Mucosa of descending colon (tissue), 3 donors: ENCODE data around the gene DHRS7B. TPM values are rescaled to one million over a fixed set of nuclear protein-coding genes. Genes with fewer than 3 reads are reported as not detected.
A peak's percentile ranks its signal among the peaks of the same experiment; 100 is the strongest.

Experiments used
- ATAC-seq: fragments of 200-7000 bp; cut with Tn5 transposase; one replicate; pipeline ENCODE4 v1.9.1; 2020; ENCODE audit warnings: mild to moderate bottlenecking, moderate library complexity
- DNase-seq, 3 donors: peaks; one replicate each; pipeline ENCODE4 v3.0.0-alpha.2; 2020
- H3K36me3 ChIP-seq: fragments of 200-600 bp; one replicate; pipeline ENCODE4 v1.8.0; 2021; ENCODE audit warnings: low read depth, mild to moderate bottlenecking
- H3K4me1 ChIP-seq: fragments of 200-600 bp; one replicate; pipeline ENCODE4 v1.8.0; 2021; ENCODE audit warnings: low read depth, mild to moderate bottlenecking
- H3K4me3 ChIP-seq: fragments of 200-600 bp; one replicate; pipeline ENCODE4 v1.8.0; 2021; ENCODE audit warnings: mild to moderate bottlenecking
- H3K9me3 ChIP-seq: fragments of 200-600 bp; one replicate; pipeline ENCODE4 v1.8.0; 2021; ENCODE audit warnings: mild to moderate bottlenecking
- intact Hi-C, 2 donors: fragments of 100-400 bp; cut with DNase I in 1 of 2; cut with micrococcal nuclease in 1 of 2; formaldehyde crosslinking; loops; one replicate each; pipeline versions ENCODE4 v1.11.0 to v1.11.1; 2022; cut with DNase I, micrococcal nuclease
- total RNA-seq, 3 donors: library from RNA; stranded (reverse); fragmentation: NEBNext Ultra II Directional in 2 of 3; extraction: Animal tissue kit (Norgen Biotek cat#: 25700) in 2 of 3; gene quantifications; one replicate each; pipeline versions ENCODE4 v1.2.1 to v1.2.4, GENCODE V29; 2021 to 2023
- TF ChIP-seq, protein P1 (sequence below): fragments of 200-600 bp; IDR thresholded peaks from one replicate; pipeline ENCODE4 v1.8.0; 2022; ENCODE audit warnings: antibody characterized with exemption, mild to moderate bottlenecking
- donor health status: DM: no; HTN: no; CAD: no; lungs with moderate emphysema.
- donor health status: DM: no; HTN: no; CAD: no.
- donor health status: DM: no; HTN: yes; CAD: no.

Gene DHRS7B
- total RNA-seq, 3 donors from 2014 or later: 21.9 to 34.0 (median 30.2) TPM

DNA sequence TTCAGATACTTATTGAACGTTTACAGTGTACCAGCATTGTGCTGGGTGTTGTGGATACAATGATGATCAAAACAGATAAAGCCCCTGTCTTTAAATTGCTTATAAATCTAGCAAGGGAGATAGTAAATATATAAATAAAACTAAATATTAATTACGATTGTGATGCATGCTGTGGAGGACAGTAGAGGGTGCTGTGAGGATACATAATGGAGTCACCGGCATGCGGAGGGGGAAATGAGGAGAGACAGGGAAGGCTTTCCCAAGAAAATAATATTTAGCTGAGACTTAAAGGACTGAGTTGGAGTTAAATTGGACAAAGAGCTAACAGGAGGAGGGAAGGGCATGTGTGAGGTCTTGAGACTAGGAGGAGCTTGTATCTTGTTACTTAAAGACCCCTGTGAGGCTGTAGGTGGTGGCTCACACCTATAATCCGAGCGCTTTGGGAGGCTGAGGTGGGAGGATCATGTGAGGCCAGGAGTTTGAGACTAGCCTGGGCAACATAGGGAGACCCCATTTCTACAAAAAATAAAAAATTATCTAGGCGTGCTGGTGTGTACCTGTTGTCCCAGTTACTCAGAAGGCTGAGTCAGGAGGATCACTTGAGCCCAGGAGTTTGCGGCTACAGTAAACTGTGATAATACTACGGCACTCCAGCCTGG is 2.4 kb downstream of the DHRS7B start:
- intact Hi-C loops: loop anchor here (10.0 kb wide), 3 partner anchors 86 to 386 kb away; partner anchors contain the start of gene TMEM11 (in 2 of the 2)
- no peak overlapping the region for H3K4me3 ChIP-seq
- H3K9me3 ChIP-seq: no peaks in the 10 kb centered on the region
- no peaks in the 10 kb centered on the region for H3K36me3 ChIP-seq
- ATAC-seq (no peak), DNase-seq (peak in 1 of 3 donors; percentile 30)
- TF ChIP-seq, protein P1, sequence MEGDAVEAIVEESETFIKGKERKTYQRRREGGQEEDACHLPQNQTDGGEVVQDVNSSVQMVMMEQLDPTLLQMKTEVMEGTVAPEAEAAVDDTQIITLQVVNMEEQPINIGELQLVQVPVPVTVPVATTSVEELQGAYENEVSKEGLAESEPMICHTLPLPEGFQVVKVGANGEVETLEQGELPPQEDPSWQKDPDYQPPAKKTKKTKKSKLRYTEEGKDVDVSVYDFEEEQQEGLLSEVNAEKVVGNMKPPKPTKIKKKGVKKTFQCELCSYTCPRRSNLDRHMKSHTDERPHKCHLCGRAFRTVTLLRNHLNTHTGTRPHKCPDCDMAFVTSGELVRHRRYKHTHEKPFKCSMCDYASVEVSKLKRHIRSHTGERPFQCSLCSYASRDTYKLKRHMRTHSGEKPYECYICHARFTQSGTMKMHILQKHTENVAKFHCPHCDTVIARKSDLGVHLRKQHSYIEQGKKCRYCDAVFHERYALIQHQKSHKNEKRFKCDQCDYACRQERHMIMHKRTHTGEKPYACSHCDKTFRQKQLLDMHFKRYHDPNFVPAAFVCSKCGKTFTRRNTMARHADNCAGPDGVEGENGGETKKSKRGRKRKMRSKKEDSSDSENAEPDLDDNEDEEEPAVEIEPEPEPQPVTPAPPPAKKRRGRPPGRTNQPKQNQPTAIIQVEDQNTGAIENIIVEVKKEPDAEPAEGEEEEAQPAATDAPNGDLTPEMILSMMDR: no peak
- peaks cover 12% of the 10 kb centered on the region for H3K4me1 ChIP-seq

DNA sequence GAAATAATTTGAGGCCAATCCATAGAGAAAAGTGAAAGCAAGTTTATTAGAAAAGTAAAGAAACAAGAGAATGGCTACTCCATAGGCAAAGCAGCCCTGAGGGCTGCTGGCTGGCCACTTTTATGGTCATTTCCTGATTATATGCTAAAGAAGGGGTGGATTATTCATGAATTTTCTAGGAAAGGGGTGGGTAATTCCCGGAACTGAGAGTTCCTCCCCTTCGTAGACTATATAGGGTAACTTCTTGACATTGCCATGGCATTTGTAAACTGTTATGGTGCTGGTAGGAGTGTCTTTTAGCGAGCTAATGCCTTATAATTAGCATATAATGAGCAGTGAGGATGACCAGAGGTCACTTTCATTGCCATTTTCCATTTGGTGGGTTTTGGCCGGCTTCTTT is 4.4 kb downstream of the DHRS7B start:
- H3K4me3 ChIP-seq: no peak overlapping the region
- H3K9me3 ChIP-seq: peaks cover 9% of the 10 kb centered on the region
- ATAC-seq (no peak), DNase-seq (no peak)
- TF ChIP-seq, protein P1: no peak
- peaks cover 12% of the 10 kb centered on the region for H3K4me1 ChIP-seq
- intact Hi-C loops: no loop called here
- no peaks in the 10 kb centered on the region for H3K36me3 ChIP-seq

DNA sequence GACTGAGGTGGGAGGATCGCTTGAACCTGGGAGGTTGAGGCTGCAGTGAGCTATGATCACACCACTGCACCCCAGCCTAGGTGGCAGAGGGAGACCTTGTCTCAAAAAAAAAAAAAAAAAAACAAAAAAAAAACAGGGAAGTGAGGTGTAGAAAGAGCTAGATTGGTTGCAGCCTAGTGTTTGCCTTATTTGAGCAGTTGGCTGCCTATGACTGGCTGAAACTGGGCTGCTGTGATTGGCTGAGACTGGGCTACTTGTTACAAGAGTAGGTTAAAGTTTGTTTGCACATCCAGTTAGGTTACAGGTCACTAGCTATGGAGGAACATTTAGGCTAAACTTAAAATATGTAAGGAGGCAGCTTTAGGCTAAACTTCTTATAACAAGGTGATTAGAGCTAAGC is 5.7 kb downstream of the DHRS7B start:
- peak; percentile 47 for ATAC-seq
- DNase-seq: no peak

DNA sequence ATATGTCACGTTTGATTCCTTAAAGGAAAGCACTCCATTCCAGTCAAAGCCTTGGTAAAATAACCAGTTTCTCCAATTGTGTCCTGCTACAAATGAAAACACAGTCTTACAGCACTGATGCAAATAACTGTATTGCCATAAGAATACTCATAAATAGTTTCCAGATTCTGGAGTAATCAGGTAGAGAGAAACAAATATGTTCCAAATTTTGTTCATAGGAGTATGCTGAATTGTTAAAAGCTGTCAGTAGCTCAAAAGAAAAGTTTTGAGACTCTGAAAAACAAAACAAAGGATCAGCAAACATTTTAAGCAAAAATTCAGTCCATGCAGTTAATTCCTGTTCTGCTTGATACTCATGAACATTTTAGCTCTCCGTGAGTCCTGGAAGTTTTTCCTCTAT is 7.8 kb downstream of the DHRS7B start:
- intact Hi-C loops: no loop called here
- no peaks in the 10 kb centered on the region for H3K36me3 ChIP-seq
- ATAC-seq: no peak
- no peak for DNase-seq
- H3K4me3 ChIP-seq: no peak overlapping the region
- TF ChIP-seq, protein P1: no peak
- H3K4me1 ChIP-seq: no peaks in the 10 kb centered on the region
- peaks cover 25% of the 10 kb centered on the region for H3K9me3 ChIP-seq

More for the DNA sequence above, 5.7 kb downstream of the DHRS7B start:
- Histone ChIP-seq H3K4me1 (peaks cover 7% of the 10 kb centered on the region), H3K36me3 (no peaks in the 10 kb centered on the region), H3K9me3 (peaks cover 17% of the 10 kb centered on the region), H3K4me3 (no peak overlapping the region)
- intact Hi-C loops: no loop called here
- TF ChIP-seq, protein P1: no peak

DNA sequence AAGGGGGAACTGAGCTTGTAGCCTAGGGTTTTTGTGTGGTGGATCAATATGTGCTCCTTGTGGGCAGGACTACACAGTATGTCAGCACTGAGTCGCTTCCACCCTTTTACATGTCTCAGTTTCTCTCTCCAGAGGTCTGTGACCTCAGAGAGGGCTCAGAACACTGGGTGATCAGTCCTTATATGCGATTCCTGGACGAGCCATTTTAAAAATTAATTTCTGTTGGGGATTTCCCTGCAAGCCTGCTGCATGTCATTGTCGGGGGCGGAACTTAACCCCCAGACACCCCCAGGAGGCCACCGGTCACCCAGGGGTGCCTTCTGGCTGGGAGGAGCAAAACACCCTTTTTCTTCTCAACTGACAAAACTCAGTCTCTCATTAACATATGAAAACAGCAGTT is 14.1 kb downstream of the DHRS7B start:
- Histone ChIP-seq H3K36me3 (no peaks in the 10 kb centered on the region), H3K9me3 (peaks cover 16% of the 10 kb centered on the region), H3K4me1 (no peaks in the 10 kb centered on the region), H3K4me3 (no peak overlapping the region)
- DNase-seq: no peak
- intact Hi-C loops: loop anchor here in 1 of 2 donors (2.0 kb wide), 1 partner anchor 46 kb away; no protein-coding TSS in a partner anchor
- ATAC-seq: no peak
- TF ChIP-seq, protein P1: no peak
